HepG2 (cell line): Measurements from ENCODE around the gene GPS1. TPM values are rescaled to one million over a fixed set of nuclear protein-coding genes. Genes with fewer than 3 reads are reported as not detected.

ENCODE experiments used
- ARID3A ChIP-seq: IDR thresholded peaks from 2 replicates; pipeline ENCODE4 v1.6.1; 2012; ENCODE audit warnings: low read depth, low read length, improper control_type of control experiment
- EHMT2 ChIP-seq: fragments of 200-600 bp; sonication (generic); IDR thresholded peaks from 2 replicates; pipeline ENCODE4 v1.7.0; 2017; ENCODE audit warnings: antibody characterized with exemption, low read depth, low read length, borderline replicate concordance
- FLYWCH1 ChIP-seq: sonication (generic); formaldehyde crosslinking; IDR thresholded peaks from 2 replicates; pipeline ENCODE4 v1.8.1; 2023; ENCODE audit warnings: mild to moderate bottlenecking, missing genetic modification reagents
- HDAC2 ChIP-seq: sonication (generic); formaldehyde crosslinking; IDR thresholded peaks from 2 replicates; pipeline ENCODE4 v1.4.0; 2020; ENCODE audit warnings: missing genetic modification reagents
- HNRNPUL1 ChIP-seq: fragments of 200-400 bp; formaldehyde crosslinking; IDR thresholded peaks from 2 replicates; pipeline ENCODE4 v1.6.1; 2017; ENCODE audit warnings: low read depth, mild to moderate bottlenecking, low read length, moderate library complexity
- HOMEZ ChIP-seq: IDR thresholded peaks from 2 replicates; pipeline ENCODE4 v1.6.1; 2016; ENCODE audit warnings: low read depth
- IKZF4 ChIP-seq: sonication (generic); formaldehyde crosslinking; IDR thresholded peaks from 2 replicates; pipeline ENCODE4 v1.5.1; 2020; ENCODE audit warnings: borderline replicate concordance, mild to moderate bottlenecking, low read depth, missing genetic modification reagents; ENCODE audit errors: not compliant biosample characterization
- JARID2 ChIP-seq: sonication (generic); formaldehyde crosslinking; IDR thresholded peaks from 2 replicates; pipeline ENCODE4 v1.8.1; 2023; ENCODE audit warnings: missing genetic modification reagents, inconsistent platforms; ENCODE audit not compliant: insufficient replicate concordance
- KDM2A ChIP-seq: sonication (generic); formaldehyde crosslinking; IDR thresholded peaks from 2 replicates; pipeline ENCODE4 v1.4.0; 2020; ENCODE audit warnings: low read depth, missing genetic modification reagents, borderline replicate concordance
- KDM3A ChIP-seq: IDR thresholded peaks from 2 replicates; pipeline ENCODE4 v1.6.1; 2018; ENCODE audit warnings: low read depth, missing compliant biosample characterization
- MAFK ChIP-seq, 2 experiments: IDR thresholded peaks in 1 of 2; conservative IDR thresholded peaks in 1 of 2; 2 replicates each; pipeline ENCODE4 v1.6.1; 2011; ENCODE audit warnings: improper control_type of control experiment in 2 of 2, low read length in 2 of 2
- NFYB ChIP-seq: sonication (generic); formaldehyde crosslinking; IDR thresholded peaks from 2 replicates; pipeline ENCODE4 v1.4.0; 2020; ENCODE audit warnings: missing genetic modification reagents
- TBX2 ChIP-seq: sonication (generic); formaldehyde crosslinking; IDR thresholded peaks from 2 replicates; pipeline ENCODE4 v1.5.0; 2020; ENCODE audit warnings: missing genetic modification reagents, mild to moderate bottlenecking, borderline replicate concordance
- TEAD3 ChIP-seq: optimal IDR thresholded peaks from 2 replicates; pipeline ENCODE3; 2016; ENCODE audit warnings: borderline replicate concordance
- ZMYM4 ChIP-seq: sonication (generic); formaldehyde crosslinking; IDR thresholded peaks from 2 replicates; pipeline ENCODE4 v1.8.1; 2023; ENCODE audit warnings: mild to moderate bottlenecking, missing genetic modification reagents
- ZNF337 ChIP-seq: sonication (generic); formaldehyde crosslinking; IDR thresholded peaks from 2 replicates; pipeline ENCODE4 v1.5.1; 2020; ENCODE audit warnings: missing genetic modification reagents, low read depth, mild to moderate bottlenecking, borderline replicate concordance
- ZNF550 ChIP-seq: sonication (generic); formaldehyde crosslinking; IDR thresholded peaks from 2 replicates; pipeline ENCODE4 v1.4.0; 2020; ENCODE audit warnings: mild to moderate bottlenecking, missing genetic modification reagents, borderline replicate concordance
- ZNF552 ChIP-seq: sonication (generic); formaldehyde crosslinking; IDR thresholded peaks from 2 replicates; pipeline ENCODE4 v1.9.0; 2022; ENCODE audit warnings: missing genetic modification reagents, mild to moderate bottlenecking, borderline replicate concordance
- ZNF674 ChIP-seq: sonication (generic); formaldehyde crosslinking; IDR thresholded peaks from 2 replicates; pipeline ENCODE4 v1.5.0; 2020; ENCODE audit warnings: low read depth, mild to moderate bottlenecking, missing genetic modification reagents
- ZNF703 ChIP-seq: sonication (generic); formaldehyde crosslinking; IDR thresholded peaks from 2 replicates; pipeline ENCODE4 v1.5.1; 2020; ENCODE audit warnings: missing genetic modification reagents, mild to moderate bottlenecking, moderate library complexity, borderline replicate concordance
- ZNF781 ChIP-seq: sonication (generic); formaldehyde crosslinking; IDR thresholded peaks from 2 replicates; pipeline ENCODE4 v1.5.1; 2020; ENCODE audit warnings: borderline replicate concordance, mild to moderate bottlenecking, missing genetic modification reagents; ENCODE audit errors: not compliant biosample characterization
- polyA plus RNA-seq, 8 experiments: library from polyadenylated mRNA; depleted of rRNA in 3 of 8; stranded (reverse) in 7 of 8; unstranded in 1 of 8; fragments of >200 nt; fragmentation: Illumina TruSeq in 4 of 8; extraction: Trizol in 4 of 8; gene quantifications; 2 replicates each; pipeline versions ENCODE4 v1.2.1 to v1.2.3, GENCODE V29; 2011 to 2016; ENCODE audit warnings: low read depth in 4 of 8, missing spikeins in 1 of 8, mixed read lengths in 1 of 8; ENCODE audit not compliant: insufficient read depth in 1 of 8
- total RNA-seq, 5 experiments: library from RNA; depleted of rRNA; stranded (reverse); fragments of >200 nt; fragmentation: Illumina TruSeq; extraction: Trizol; gene quantifications; 2 replicates each; pipeline ENCODE4 v1.2.3, GENCODE V29; 2016; ENCODE audit warnings: low read depth in 1 of 5
- TF ChIP-seq, protein P1 (sequence below): sonication (generic); formaldehyde crosslinking; IDR thresholded peaks from 2 replicates; pipeline ENCODE4 v1.8.1; 2022; ENCODE audit warnings: mild to moderate bottlenecking, missing genetic modification reagents
- TF ChIP-seq, protein P2 (sequence below): sonication (generic); formaldehyde crosslinking; IDR thresholded peaks from 2 replicates; pipeline ENCODE4 v1.5.0; 2020; ENCODE audit warnings: missing genetic modification reagents

Gene GPS1
- total and polyA plus RNA-seq, 2 of the 13 experiments (the other 11 are each of a cell fraction or from before 2014, with no cell fraction given) = 124 to 128 TPM

DNA sequence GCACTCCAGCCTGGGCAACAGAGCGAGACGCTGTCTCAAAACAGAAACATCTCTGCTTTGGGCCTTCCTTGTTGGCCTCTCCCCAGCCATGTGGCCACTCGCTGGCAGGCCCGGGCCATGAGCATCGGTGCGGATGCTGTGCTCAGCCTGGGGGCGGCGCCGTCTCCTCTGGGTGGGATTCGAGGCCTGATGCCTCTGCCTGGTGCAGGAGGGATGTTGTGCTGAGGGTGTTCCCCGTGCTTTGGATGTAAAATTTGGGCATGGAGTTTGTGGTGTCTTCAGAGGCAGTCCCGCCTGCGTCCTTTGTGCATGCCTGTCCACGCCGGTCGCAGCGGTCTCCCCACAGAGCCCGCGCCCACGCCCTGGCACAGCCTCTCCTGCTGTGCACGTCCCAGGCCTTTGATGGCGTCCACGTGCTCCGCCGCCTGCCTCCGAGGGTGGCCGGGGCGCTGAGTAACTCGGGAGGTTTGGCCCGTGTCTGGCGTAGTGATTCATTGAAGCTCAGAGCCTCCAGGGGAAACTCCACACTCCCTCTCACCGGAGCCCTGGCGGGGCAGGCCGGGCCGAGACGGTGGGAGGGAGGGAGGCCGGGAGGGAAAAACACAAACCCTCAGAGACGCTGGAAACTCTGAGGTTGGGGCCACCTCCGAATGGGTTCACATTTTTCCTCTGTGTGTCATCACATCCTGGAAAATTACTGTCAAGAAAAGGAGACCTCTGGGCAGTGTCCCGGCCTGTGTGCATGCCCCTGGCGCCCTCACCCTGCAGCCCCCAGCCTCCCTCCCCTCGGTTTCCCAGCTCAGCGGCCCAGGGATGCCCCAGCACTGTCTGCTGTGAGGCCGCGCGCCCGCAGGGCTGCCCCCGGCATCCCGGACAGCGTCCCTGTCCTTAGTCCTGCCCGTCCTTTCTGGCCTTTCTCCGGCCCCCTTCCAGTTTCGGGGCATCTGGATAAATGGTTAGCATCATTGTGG is 48.0 kb upstream of the GPS1 start (continued):
- TF ChIP-seq FLYWCH1 (CRISPR knock-in tag) (0 out of 2 replicates have a peak, but pooled peaks have one; percentile 70), ZNF781 (CRISPR knock-in tag) (peak; percentile 67), ZNF550 (CRISPR knock-in tag) (0 out of 2 replicates have a peak, but pooled peaks have one; percentile 93), TEAD3 (CRISPR knock-in tag) (peak; percentile 91), ZNF703 (CRISPR knock-in tag) (no peak), NFYB (CRISPR knock-in tag) (no peak), KDM3A (CRISPR knock-in tag) (peak; percentile 61; the same call in 1 of the 2 replicates), ZNF337 (CRISPR knock-in tag) (peak; percentile 89; the same call in 1 of the 2 replicates), HDAC2 (CRISPR knock-in tag) (peak; percentile 80), TBX2 (CRISPR knock-in tag) (peak; percentile 89), HNRNPUL1 (no peak), EHMT2 (no peak), MAFK (conservative IDR thresholded peaks at IDR 0.05 in 1 of 2, IDR thresholded peaks at IDR 0.05 in 1 of 2; ENCODE audit: low read length in 2 of 2) (no peak), ARID3A (no peak), ZNF552 (CRISPR knock-in tag) (peak; percentile 88), IKZF4 (CRISPR knock-in tag) (no peak), HOMEZ (CRISPR knock-in tag) (peak; percentile 83), JARID2 (CRISPR knock-in tag) (peak; percentile 93), ZNF674 (no peak), ZMYM4 (CRISPR knock-in tag) (no peak), KDM2A (CRISPR knock-in tag) (peak; percentile 92)
- TF ChIP-seq, protein P1, sequence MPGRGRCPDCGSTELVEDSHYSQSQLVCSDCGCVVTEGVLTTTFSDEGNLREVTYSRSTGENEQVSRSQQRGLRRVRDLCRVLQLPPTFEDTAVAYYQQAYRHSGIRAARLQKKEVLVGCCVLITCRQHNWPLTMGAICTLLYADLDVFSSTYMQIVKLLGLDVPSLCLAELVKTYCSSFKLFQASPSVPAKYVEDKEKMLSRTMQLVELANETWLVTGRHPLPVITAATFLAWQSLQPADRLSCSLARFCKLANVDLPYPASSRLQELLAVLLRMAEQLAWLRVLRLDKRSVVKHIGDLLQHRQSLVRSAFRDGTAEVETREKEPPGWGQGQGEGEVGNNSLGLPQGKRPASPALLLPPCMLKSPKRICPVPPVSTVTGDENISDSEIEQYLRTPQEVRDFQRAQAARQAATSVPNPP (CRISPR knock-in tag) = no peak
- TF ChIP-seq, protein P2, sequence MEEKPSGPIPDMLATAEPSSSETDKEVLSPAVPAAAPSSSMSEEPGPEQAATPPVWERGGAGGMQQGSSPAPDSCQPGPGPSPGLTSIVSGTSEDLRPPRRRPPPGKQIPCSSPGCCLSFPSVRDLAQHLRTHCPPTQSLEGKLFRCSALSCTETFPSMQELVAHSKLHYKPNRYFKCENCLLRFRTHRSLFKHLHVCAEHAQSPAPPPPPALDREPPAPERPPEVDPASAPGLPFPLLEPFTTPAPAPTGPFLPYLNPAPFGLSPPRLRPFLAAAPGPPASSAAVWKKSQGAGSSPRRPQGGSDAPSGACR (CRISPR knock-in tag) = peak; percentile 16
